Panc1 (cell line): ENCODE results near the gene PLEKHA8.

ENCODE experiments used
- CTCF ChIP-seq: fragments of 450-650 bp; IDR thresholded peaks from 2 replicates; pipeline ENCODE4 v1.5.1; 2017; ENCODE audit warnings: mild to moderate bottlenecking
- SIN3A ChIP-seq: IDR thresholded peaks from 2 replicates; pipeline ENCODE4 v1.6.1; 2012; ENCODE audit warnings: low read depth, mild to moderate bottlenecking, low read length, moderate library complexity, borderline replicate concordance; ENCODE audit not compliant: insufficient read depth

GRCh38 chr7:30133736-30134610 is 105.8 kb downstream of the PLEKHA8 start:
- TF ChIP-seq CTCF (no peak), SIN3A (no peak)
